Progenitor cell of endocrine pancreas (in vitro differentiated cells): ENCODE results near the gene GNB5. TPM values are rescaled to one million over a fixed set of nuclear protein-coding genes. Genes with fewer than 3 reads are reported as not detected.
"Not testable (repeated sequence)": the region's sequence is repeated elsewhere in the genome, so short reads cannot be mapped to it uniquely, and the experiment has no call there.

Experiments used
- DNase-seq: peaks from one replicate; pipeline ENCODE4 v3.0.0; 2021; ENCODE audit warnings: low spot score; ENCODE audit not compliant: unreplicated experiment
- H3K27ac Mint-ChIP-seq: 2 replicates; pipeline ENCODE4 v1.8.0; 2021; ENCODE audit warnings: mild to moderate bottlenecking, moderate library complexity, mixed read lengths
- H3K27me3 Mint-ChIP-seq: 2 replicates; pipeline ENCODE4 v1.8.0; 2021; ENCODE audit warnings: mixed read lengths
- H3K36me3 Mint-ChIP-seq: 2 replicates; pipeline ENCODE4 v1.8.0; 2022; ENCODE audit warnings: mixed read lengths; ENCODE audit not compliant: insufficient read depth
- H3K4me1 Mint-ChIP-seq: 2 replicates; pipeline ENCODE4 v1.8.0; 2021; ENCODE audit warnings: low read depth, mixed read lengths
- H3K4me3 Mint-ChIP-seq: 2 replicates; pipeline ENCODE4 v1.8.0; 2021; ENCODE audit warnings: low read depth, mild to moderate bottlenecking, moderate library complexity, mixed read lengths
- H3K9me3 Mint-ChIP-seq: 2 replicates; pipeline ENCODE4 v1.8.0; 2021; ENCODE audit warnings: low read depth, mixed read lengths
- CTCF ChIP-seq: fragments of 200-600 bp; sonication (generic); IDR thresholded peaks from one replicate; pipeline ENCODE4 v1.5.0; 2021; ENCODE audit warnings: antibody characterized with exemption, mild to moderate bottlenecking; ENCODE audit not compliant: unreplicated experiment
- total RNA-seq: library from RNA; stranded (reverse); gene quantifications from 2 replicates; pipeline ENCODE4 v1.2.1, GENCODE V29; 2021

Gene GNB5
- total RNA-seq, 1 donor from 2014 or later, result 56.0 TPM

GRCh38 chr15:52171386-52171785 lies 19.8 kb downstream of the GNB5 start:
- Mint-ChIP-seq H3K27me3 (no peaks in the 10 kb centered on the region), H3K36me3 (peaks cover 8% of the 10 kb centered on the region), H3K9me3 (peaks cover 4% of the 10 kb centered on the region), H3K4me1 (peaks cover 7% of the 10 kb centered on the region), H3K4me3 (no peak overlapping the region), H3K27ac (no peak overlapping the region)
- TF ChIP-seq CTCF, result no peak
- no peak for DNase-seq

- H3K36me3 Mint-ChIP-seq, DNase-seq, H3K27me3 Mint-ChIP-seq, H3K4me1 Mint-ChIP-seq, H3K27ac Mint-ChIP-seq, H3K9me3 Mint-ChIP-seq, H3K4me3 Mint-ChIP-seq: not testable (repeated sequence)
Observed at GRCh38 chr15:52170199-52170598, 21.0 kb downstream of the GNB5 start.

GRCh38 chr15:52165494-52166131 lies 25.6 kb downstream of the GNB5 start:
- not testable (repeated sequence) for H3K4me1 Mint-ChIP-seq

GRCh38 chr15:52164631-52165265 lies 26.4 kb downstream of the GNB5 start:
- peaks cover 3% of the 10 kb centered on the region for H3K9me3 Mint-ChIP-seq
- DNase-seq, result no peak
- H3K27ac Mint-ChIP-seq, result no peak overlapping the region
- no peak overlapping the region for H3K4me3 Mint-ChIP-seq
- H3K4me1 Mint-ChIP-seq, result peaks cover 6% of the 10 kb centered on the region
- peaks cover 18% of the 10 kb centered on the region for H3K36me3 Mint-ChIP-seq
- no peaks in the 10 kb centered on the region for H3K27me3 Mint-ChIP-seq
- no peak for TF ChIP-seq CTCF

More at GRCh38 chr15:52165494-52166131, 25.6 kb downstream of the GNB5 start:
- DNase-seq, H3K9me3 Mint-ChIP-seq, H3K4me3 Mint-ChIP-seq, H3K27me3 Mint-ChIP-seq, H3K27ac Mint-ChIP-seq: not testable (repeated sequence)
- H3K36me3 Mint-ChIP-seq, result peaks cover 20% of the 10 kb centered on the region

GRCh38 chr15:52163321-52164190 lies 27.6 kb downstream of the GNB5 start:
- no peaks in the 10 kb centered on the region for H3K9me3 Mint-ChIP-seq
- H3K27me3 Mint-ChIP-seq, result no peaks in the 10 kb centered on the region
- H3K27ac Mint-ChIP-seq, result no peak overlapping the region

More at GRCh38 chr15:52163321-52164190, 27.6 kb downstream of the GNB5 start:
- H3K4me1 Mint-ChIP-seq, result peaks cover 13% of the 10 kb centered on the region
- peaks cover 19% of the 10 kb centered on the region for H3K36me3 Mint-ChIP-seq
- H3K4me3 Mint-ChIP-seq, result no peak overlapping the region
- peak; percentile 39 for TF ChIP-seq CTCF
- DNase-seq, result no peak
